Adrenal gland (tissue), 12 donors: ENCODE results near the gene ZNF611. TPM values are rescaled to one million over a fixed set of nuclear protein-coding genes. Genes with fewer than 3 reads are reported as not detected.
"Not testable (repeated sequence)": the region's sequence is repeated elsewhere in the genome, so short reads cannot be mapped to it uniquely, and the experiment has no call there.

Experiments
- DNase-seq, 7 donors: peaks; one replicate each; pipeline ENCODE4 v3.0.0-alpha.2; 2019 to 2020
- H3K27ac ChIP-seq, 5 donors: fragments of 200-600 bp; sonication (generic) in 4 of 5; 1 replicate in 3 of 5; 2 replicates in 2 of 5; pipeline versions ENCODE4 v1.5.1 to v1.8.0; 2016 to 2020; ENCODE audit warnings: mild to moderate bottlenecking in 1 of 5
- H3K27me3 ChIP-seq: fragments of 200-600 bp; 2 replicates; pipeline ENCODE4 v1.8.0; 2021
- H3K36me3 ChIP-seq, 2 donors: fragments of 200-600 bp; replicated peaks in 1 of 2; 1 replicate in 1 of 2; 2 replicates in 1 of 2; pipeline versions ENCODE4 v1.5.1 to v1.8.0; 2018 to 2022
- H3K4me1 ChIP-seq, 2 donors: fragments of 200-600 bp; replicated peaks in 1 of 2; 1 replicate in 1 of 2; 2 replicates in 1 of 2; pipeline versions ENCODE4 v1.5.1 to v1.8.0; 2018 to 2021
- H3K4me3 ChIP-seq, 4 donors: fragments of 200-600 bp; sonication (generic) in 3 of 4; one replicate each; pipeline ENCODE4 v1.5.1; 2016 to 2018
- H3K9me3 ChIP-seq, 3 donors: fragments of 200-600 bp; sonication (generic) in 1 of 3; replicated peaks in 1 of 3; 1 replicate in 2 of 3; 2 replicates in 1 of 3; pipeline versions ENCODE4 v1.5.1 to v1.8.0; 2016 to 2021
- CTCF ChIP-seq, 6 experiments: fragments of 450-650 bp in 4 of 6; fragments of 200-600 bp in 2 of 6; sonication (generic) in 1 of 6; IDR thresholded peaks; 1 replicate in 5 of 6; 2 replicates in 1 of 6; pipeline versions ENCODE4 v1.5.1 to v1.8.0; 2016 to 2021; ENCODE audit warnings: antibody characterized with exemption in 6 of 6, mild to moderate bottlenecking in 2 of 6, moderate library complexity in 1 of 6
- POLR2A ChIP-seq, 2 donors: fragments of 450-650 bp; IDR thresholded peaks; one replicate each; pipeline ENCODE4 v1.6.1; 2017; ENCODE audit warnings: antibody characterized with exemption in 2 of 2, mild to moderate bottlenecking in 2 of 2, moderate library complexity in 1 of 2
- WGBS, 4 donors: extraction: QIAGEN DNeasy Blood & Tissue Kit in 2 of 4; methylation state at CpG; one replicate each; pipeline versions ENCODE4 v1.1.5 to v1.1.7; 2013 to 2017; 5-methylcytosine and 5-hydroxymethylcytosine counted together
- intact Hi-C, 2 donors: fragments of 100-400 bp; cut with DNase I; formaldehyde crosslinking; loops; one replicate each; pipeline versions ENCODE4 v1.14.1 to v1.15.0; 2022 to 2023
- polyA plus RNA-seq, 3 donors: library from polyadenylated mRNA; stranded (reverse); fragments of 200-250 nt in 2 of 3; fragments of 350-450 nt in 1 of 3; fragmentation: Illumina TruSeq in 1 of 3; extraction: RNeasy Lipid Tissue Mini Kit (QIAGEN cat#74804) in 1 of 3; gene quantifications; one replicate each; pipeline ENCODE4 v1.2.3, GENCODE V29; 2013 to 2014
- total RNA-seq, 9 donors: library from RNA; depleted of rRNA in 4 of 9; stranded (reverse); fragments of >200 nt in 4 of 9; fragments of 120-200 nt in 1 of 9; fragmentation: NEBNext Ultra II Directional in 1 of 9; extraction: Animal tissue kit (Norgen Biotek cat#: 25700) in 1 of 9; gene quantifications; one replicate each; pipeline versions ENCODE4 v1.1.0 to v1.2.4, GENCODE V29; 2013 to 2023
- donor health status: healthy with polysubstance abuse.
- donor health status: Bipolar disorder and iron deficiency.
- donor health status: DM: yes; HTN: yes; CAD: no.
- donor health status: DM: no; HTN: no; CAD: no.
- donor health status: DM: no; HTN: no; CAD: no.
- donor health status: DM: yes; HTN: yes; CAD: no.

Gene ZNF611
- total and polyA plus RNA-seq, 12 donors, result 3.8 to 21.8 (median 11.7) TPM

- TF ChIP-seq POLR2A (IDR thresholded peaks at IDR 0.05) (no peak), CTCF (IDR thresholded peaks at IDR 0.05) (no peak)
- WGBS, 4 donors, result 93 to 96% (median 95%) methylated on average over 23 of the region's 23 CpGs
- Histone ChIP-seq H3K4me1 (no peaks in the 10 kb centered on the region), H3K4me3 (no peak overlapping the region), H3K27me3 (no peaks in the 10 kb centered on the region), H3K36me3 (peaks cover 0 to 10% of the 10 kb centered on the region in 2 donors), H3K9me3 (no peaks in the 10 kb centered on the region), H3K27ac (no peak overlapping the region)
- no peak for DNase-seq
- intact Hi-C loops, result no loop called here
Measured at GRCh38 chr19:52724701-52725514, 9.9 kb downstream of the ZNF611 start.

GRCh38 chr19:52723907-52724598 lies 10.8 kb downstream of the ZNF611 start:
- H3K36me3 ChIP-seq, result peaks cover 0 to 10% of the 10 kb centered on the region in 2 donors
- H3K27me3 ChIP-seq, DNase-seq, H3K27ac ChIP-seq, H3K9me3 ChIP-seq, intact Hi-C loops, H3K4me1 ChIP-seq, H3K4me3 ChIP-seq: not testable (repeated sequence)
- 77 to 78% (median 78%) methylated on average over 9 of the region's 9 CpGs for WGBS, 4 donors

- peak in 1 of 7 donors; percentile 16 for DNase-seq
- H3K4me1 ChIP-seq, result no peaks in the 10 kb centered on the region
- H3K27me3 ChIP-seq, result no peaks in the 10 kb centered on the region
- H3K36me3 ChIP-seq, result peaks cover 0 to 5% of the 10 kb centered on the region in 2 donors
- H3K27ac ChIP-seq, result no peak overlapping the region
- 82 to 88% (median 86%) methylated on average over 7 of the region's 7 CpGs for WGBS, 4 donors
- intact Hi-C loops, result no loop called here
- TF ChIP-seq CTCF (IDR thresholded peaks at IDR 0.05) (no peak), POLR2A (IDR thresholded peaks at IDR 0.05) (no peak)
- H3K4me3 ChIP-seq, result no peak overlapping the region
- H3K9me3 ChIP-seq, result no peaks in the 10 kb centered on the region
Measured at GRCh38 chr19:52722062-52723003, 12.5 kb downstream of the ZNF611 start.

GRCh38 chr19:52720541-52720940 lies 14.3 kb downstream of the ZNF611 start:
- H3K9me3 ChIP-seq, H3K36me3 ChIP-seq, intact Hi-C loops, H3K27me3 ChIP-seq, H3K4me1 ChIP-seq, H3K27ac ChIP-seq, H3K4me3 ChIP-seq, DNase-seq: not testable (repeated sequence)
- 92 to 100% (median 98%) methylated on average over 1 to 21 of the region's 21 CpGs for WGBS, 4 donors

GRCh38 chr19:52716522-52716921 lies 18.3 kb downstream of the ZNF611 start:
- DNase-seq, result no peak
- WGBS, 4 donors, result 73 to 100% (median 92%) methylated on average over 1 of the region's 1 CpG
- no peaks in the 10 kb centered on the region for H3K36me3 ChIP-seq
- no peaks in the 10 kb centered on the region for H3K9me3 ChIP-seq
- intact Hi-C loops, result no loop called here
- H3K4me3 ChIP-seq, result no peak overlapping the region
- no peaks in the 10 kb centered on the region for H3K4me1 ChIP-seq
- no peak for TF ChIP-seq POLR2A (IDR thresholded peaks at IDR 0.05)
- TF ChIP-seq CTCF (IDR thresholded peaks at IDR 0.05), result no peak
- no peaks in the 10 kb centered on the region for H3K27me3 ChIP-seq
- H3K27ac ChIP-seq, result no peak overlapping the region

- H3K9me3 ChIP-seq, H3K36me3 ChIP-seq, intact Hi-C loops, H3K4me1 ChIP-seq, H3K27ac ChIP-seq, H3K4me3 ChIP-seq, H3K27me3 ChIP-seq, DNase-seq: not testable (repeated sequence)
- WGBS, 4 donors, result 46 to 75% (median 58%) methylated on average over 4 of the region's 4 CpGs
Measured at GRCh38 chr19:52715902-52716301, 18.9 kb downstream of the ZNF611 start.

- H3K27me3 ChIP-seq, intact Hi-C loops, DNase-seq, H3K9me3 ChIP-seq, H3K27ac ChIP-seq, H3K4me1 ChIP-seq, H3K36me3 ChIP-seq, H3K4me3 ChIP-seq: not testable (repeated sequence)
- WGBS, 4 donors, result 85 to 93% (median 89%) methylated on average over 5 of the region's 5 CpGs
Measured at GRCh38 chr19:52715330-52715729, 19.5 kb downstream of the ZNF611 start.
